Stimulated activated naive CD8-positive, alpha-beta T cell treated with anti-CD3 and anti-CD28 coated beads, Interleukin-15, amount 100 ng/mL, for 72 hours (primary cell): Measurements from ENCODE around the gene LUC7L.
"Not testable (repeated sequence)": the region's sequence is repeated elsewhere in the genome, so short reads cannot be mapped to it uniquely, and the experiment has no call there.

Experiments
- ATAC-seq: fragments of 150-1000 bp; cut with Tn5 transposase; 2 replicates; pipeline ENCODE4 v1.10.0; 2021; ENCODE audit warnings: mild to moderate bottlenecking, moderate library complexity
- DNase-seq, 2 donors: peaks; one replicate each; pipeline ENCODE4 v3.0.0; 2021 to 2022
- H3K27ac Mint-ChIP-seq, 2 donors: one replicate each; pipeline ENCODE4 v1.8.0; 2022; ENCODE audit warnings: mild to moderate bottlenecking in 2 of 2, mixed read lengths in 2 of 2, moderate library complexity in 2 of 2
- H3K27me3 Mint-ChIP-seq: one replicate; pipeline ENCODE4 v1.8.0; 2022; ENCODE audit warnings: mixed read lengths
- H3K4me1 Mint-ChIP-seq: one replicate; pipeline ENCODE4 v1.8.0; 2022; ENCODE audit warnings: mild to moderate bottlenecking, mixed read lengths
- H3K4me3 Mint-ChIP-seq, 2 donors: one replicate each; pipeline ENCODE4 v1.8.0; 2022; ENCODE audit warnings: mild to moderate bottlenecking in 2 of 2, mixed read lengths in 2 of 2, moderate library complexity in 1 of 2
- H3K9me3 Mint-ChIP-seq, 2 donors: one replicate each; pipeline ENCODE4 v1.8.0; 2022; ENCODE audit warnings: mixed read lengths in 2 of 2

Gene LUC7L

DNA sequence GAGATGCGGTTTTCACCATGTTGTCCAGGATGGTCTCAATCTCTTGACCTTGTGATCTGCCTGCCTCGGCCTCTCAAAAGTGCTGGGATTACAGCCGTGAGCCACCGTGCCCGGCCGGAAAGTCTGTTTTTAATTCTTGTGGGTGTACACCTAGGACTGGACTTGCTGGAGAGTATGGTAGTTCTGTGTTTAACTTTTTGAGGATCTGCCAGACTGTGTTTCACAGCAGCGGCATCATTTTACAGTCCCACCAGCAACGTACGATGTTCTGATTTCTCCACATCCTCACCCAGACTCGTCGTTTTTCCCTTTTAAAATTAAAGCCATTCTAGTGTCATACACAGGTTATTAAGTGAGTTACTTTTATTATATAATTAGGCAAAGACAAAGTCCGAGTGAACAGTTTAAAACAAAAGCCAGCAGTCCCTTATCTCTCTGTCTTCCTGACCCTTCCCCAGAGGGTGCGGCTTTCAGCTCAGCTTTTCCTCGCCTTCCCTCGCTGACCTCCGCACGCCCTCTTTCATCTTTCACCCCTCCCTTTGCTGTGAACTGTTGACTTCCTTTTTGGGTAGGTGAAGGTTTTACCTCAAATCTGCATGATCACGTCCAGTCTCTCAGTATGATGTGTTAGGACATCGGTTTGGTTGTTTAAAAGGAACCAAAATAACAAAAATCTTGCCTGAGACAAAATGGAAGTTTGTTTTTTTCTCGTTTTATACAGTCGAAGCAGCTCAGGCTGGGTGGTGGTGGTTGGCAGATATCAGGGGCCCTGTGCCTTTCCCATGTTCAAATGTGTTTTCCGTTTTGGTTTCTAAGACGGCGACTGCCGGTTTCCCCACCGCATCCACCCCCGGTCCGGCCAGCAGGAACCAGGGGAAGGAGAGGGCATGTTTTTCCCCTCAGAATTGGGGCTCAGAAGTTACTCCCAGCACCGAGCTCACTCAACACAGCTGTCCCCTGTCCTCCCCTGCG lies 23.4 kb upstream of the LUC7L start:
- H3K4me1 Mint-ChIP-seq: peaks cover 40% of the 10 kb centered on the region
- ATAC-seq: peak; percentile 92
- DNase-seq: peak; percentile 22 to 54
- H3K9me3 Mint-ChIP-seq: no peaks in the 10 kb centered on the region
- peak overlapping the region; percentile 79 to 84 for H3K4me3 Mint-ChIP-seq
- H3K27ac Mint-ChIP-seq: peak overlapping the region; percentile 59 to 68
- H3K27me3 Mint-ChIP-seq: no peaks in the 10 kb centered on the region

DNA sequence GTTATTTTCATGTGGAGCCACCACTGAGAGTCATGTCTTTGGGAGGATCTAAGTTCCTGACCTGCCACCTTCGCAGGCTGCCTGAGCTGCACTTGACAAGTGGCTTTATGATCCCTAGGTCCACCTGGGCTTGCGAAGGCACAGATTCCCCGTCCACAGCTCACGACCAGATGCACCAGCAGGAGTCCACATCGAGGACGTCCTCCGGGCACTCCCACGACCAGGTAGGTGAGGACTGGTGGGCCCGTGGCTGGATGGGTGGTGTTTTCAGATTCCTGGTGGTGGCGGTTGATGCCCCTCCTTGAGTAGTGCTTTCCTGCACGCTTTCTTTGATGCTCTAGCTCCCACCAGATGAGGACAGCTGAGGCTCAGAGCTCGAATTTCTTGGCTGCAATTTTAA lies 20.2 kb upstream of the LUC7L start:
- H3K27me3 Mint-ChIP-seq: no peaks in the 10 kb centered on the region
- ATAC-seq: no peak
- no peak for DNase-seq
- H3K9me3 Mint-ChIP-seq: no peaks in the 10 kb centered on the region
- peaks cover 33% of the 10 kb centered on the region for H3K4me1 Mint-ChIP-seq
- no peak overlapping the region for H3K27ac Mint-ChIP-seq
- no peak overlapping the region for H3K4me3 Mint-ChIP-seq

DNA sequence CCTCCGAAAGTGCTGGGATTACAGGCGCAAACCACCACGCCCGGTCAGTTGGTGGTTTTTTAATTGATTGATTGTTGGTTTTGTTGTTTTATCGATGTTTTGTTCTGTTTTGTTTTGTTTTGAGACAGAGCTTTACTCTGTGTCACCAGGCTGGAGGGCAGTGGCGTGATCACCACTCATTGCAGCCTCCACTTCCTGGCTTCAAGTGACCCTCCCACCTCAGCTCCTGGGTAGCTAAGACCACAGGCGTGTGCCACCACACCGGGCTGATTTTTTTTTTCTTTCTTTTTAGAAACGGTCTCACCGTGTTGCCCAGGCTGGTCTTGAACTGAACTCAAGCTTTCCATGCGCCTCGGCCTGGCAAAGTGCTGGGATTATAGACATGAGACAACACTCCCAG lies 17.8 kb upstream of the LUC7L start:
- Mint-ChIP-seq H3K4me1 (peaks cover 21% of the 10 kb centered on the region), H3K27ac (no peak overlapping the region), H3K27me3 (no peaks in the 10 kb centered on the region), H3K4me3 (no peak overlapping the region), H3K9me3 (no peaks in the 10 kb centered on the region)
- ATAC-seq (no peak), DNase-seq (no peak)

DNA sequence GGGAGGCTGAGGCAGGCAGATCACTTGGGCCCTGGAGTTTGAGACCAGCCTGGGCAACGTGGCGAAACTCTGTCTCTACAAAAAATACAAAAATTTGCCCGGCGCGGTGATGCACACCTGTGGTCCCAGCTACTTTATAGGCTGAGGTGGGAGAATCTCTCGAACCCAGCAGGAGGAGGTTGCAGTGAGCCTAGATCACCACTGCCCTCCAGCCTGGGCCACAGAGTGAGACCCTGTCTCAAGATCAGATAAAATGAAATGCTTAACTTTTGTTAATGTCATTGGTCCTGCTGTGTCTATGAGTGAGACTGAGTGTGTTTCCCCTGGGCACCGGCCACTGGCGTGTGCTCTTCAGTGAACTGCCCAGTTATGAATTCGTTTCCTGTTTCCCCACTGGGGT lies 15.9 kb upstream of the LUC7L start:
- H3K4me1 Mint-ChIP-seq: peaks cover 28% of the 10 kb centered on the region
- no peak for DNase-seq
- no peaks in the 10 kb centered on the region for H3K9me3 Mint-ChIP-seq
- H3K27me3 Mint-ChIP-seq: no peaks in the 10 kb centered on the region
- no peak for ATAC-seq
- H3K27ac Mint-ChIP-seq: no peak overlapping the region
- H3K4me3 Mint-ChIP-seq: no peak overlapping the region

DNA sequence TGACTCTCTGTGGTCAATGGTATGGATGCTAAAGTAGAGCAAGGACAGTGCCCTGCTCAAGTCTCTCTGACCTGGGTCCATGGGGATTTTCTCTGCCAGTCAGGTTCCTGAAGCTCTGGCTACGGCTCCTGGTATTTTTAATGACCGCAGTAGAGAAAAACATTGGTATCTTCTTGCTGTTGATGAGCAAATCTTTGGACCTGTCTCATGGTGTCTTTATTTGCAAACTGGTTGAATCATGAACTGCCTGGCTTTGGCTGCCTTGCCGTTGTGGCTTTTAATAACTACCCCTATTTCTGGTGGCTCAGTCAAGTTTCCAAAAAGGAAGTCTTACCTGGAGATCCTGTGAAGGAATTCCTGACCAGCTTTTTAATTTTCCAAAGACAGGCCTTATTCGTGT lies 14.1 kb upstream of the LUC7L start:
- Mint-ChIP-seq H3K4me3 (no peak overlapping the region), H3K27me3 (no peaks in the 10 kb centered on the region), H3K27ac (no peak overlapping the region), H3K9me3 (no peaks in the 10 kb centered on the region), H3K4me1 (peaks cover 35% of the 10 kb centered on the region)
- DNase-seq (no peak), ATAC-seq (no peak)

DNA sequence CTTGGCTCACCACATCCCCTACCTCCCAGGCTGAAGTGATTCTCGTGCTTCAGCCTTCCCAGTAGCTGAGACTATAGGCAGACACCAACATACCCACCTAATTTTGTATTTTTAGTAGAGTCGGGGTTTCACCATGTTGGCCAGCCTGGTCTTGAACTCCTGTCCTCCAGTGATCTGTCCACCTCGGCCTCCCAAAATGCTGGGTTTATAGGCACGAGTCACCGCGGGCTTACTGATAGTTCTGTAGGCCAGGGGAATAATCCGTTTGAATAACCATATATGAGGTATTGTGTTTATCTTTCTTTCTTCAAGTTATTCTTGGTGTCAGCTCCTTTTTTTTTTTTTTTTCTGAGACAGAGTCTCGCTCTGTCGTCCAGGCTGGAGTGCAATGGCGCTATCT lies 13.0 kb upstream of the LUC7L start:
- DNase-seq (no peak), ATAC-seq (no peak)
- no peak overlapping the region for H3K4me3 Mint-ChIP-seq
- no peaks in the 10 kb centered on the region for H3K27me3 Mint-ChIP-seq
- H3K9me3 Mint-ChIP-seq: no peaks in the 10 kb centered on the region
- no peak overlapping the region for H3K27ac Mint-ChIP-seq
- peaks cover 39% of the 10 kb centered on the region for H3K4me1 Mint-ChIP-seq

DNA sequence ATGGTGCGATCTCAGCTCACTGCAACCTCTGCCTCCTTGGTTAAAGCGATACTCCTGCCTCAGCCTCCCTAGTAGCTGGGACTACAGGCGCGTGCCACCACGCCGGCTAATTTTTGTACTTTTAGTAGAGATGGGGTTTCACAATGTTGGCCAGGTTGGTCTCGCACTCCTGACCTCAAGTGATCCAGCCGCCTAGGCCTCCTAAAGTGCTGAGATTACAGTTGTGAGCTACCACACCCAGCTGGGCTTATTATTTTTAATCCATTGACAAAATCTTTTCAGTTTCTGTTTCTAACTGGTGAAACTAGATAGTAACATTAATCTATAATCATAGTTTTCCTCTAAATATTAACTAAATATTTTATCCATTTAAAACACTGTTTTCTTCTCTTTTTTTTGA lies 11.3 kb upstream of the LUC7L start:
- Mint-ChIP-seq H3K27me3 (no peaks in the 10 kb centered on the region), H3K9me3 (no peaks in the 10 kb centered on the region), H3K27ac (no peak overlapping the region), H3K4me3 (no peak overlapping the region), H3K4me1 (peaks cover 45% of the 10 kb centered on the region)
- DNase-seq (no peak), ATAC-seq (no peak)

DNA sequence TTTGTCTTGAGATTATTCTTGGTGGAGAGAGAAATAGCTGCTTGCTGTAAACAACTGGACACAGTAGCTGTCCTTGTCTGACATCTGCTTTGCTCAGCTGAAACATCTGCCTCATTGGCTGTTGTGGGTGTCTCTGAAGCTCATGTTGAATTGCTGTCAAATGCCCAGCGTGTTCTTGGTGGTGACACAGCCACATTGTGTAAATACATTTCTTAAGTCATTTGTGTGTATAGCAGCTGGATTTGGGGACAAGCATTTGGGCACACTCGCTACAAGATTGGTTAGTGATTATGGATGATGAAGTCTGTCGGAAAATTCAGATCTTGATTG lies 10.7 kb upstream of the LUC7L start:
- ATAC-seq (no peak), DNase-seq (no peak)
- peaks cover 52% of the 10 kb centered on the region for H3K4me1 Mint-ChIP-seq
- H3K4me3 Mint-ChIP-seq: no peak overlapping the region
- H3K9me3 Mint-ChIP-seq: no peaks in the 10 kb centered on the region
- no peak overlapping the region for H3K27ac Mint-ChIP-seq
- no peaks in the 10 kb centered on the region for H3K27me3 Mint-ChIP-seq

DNA sequence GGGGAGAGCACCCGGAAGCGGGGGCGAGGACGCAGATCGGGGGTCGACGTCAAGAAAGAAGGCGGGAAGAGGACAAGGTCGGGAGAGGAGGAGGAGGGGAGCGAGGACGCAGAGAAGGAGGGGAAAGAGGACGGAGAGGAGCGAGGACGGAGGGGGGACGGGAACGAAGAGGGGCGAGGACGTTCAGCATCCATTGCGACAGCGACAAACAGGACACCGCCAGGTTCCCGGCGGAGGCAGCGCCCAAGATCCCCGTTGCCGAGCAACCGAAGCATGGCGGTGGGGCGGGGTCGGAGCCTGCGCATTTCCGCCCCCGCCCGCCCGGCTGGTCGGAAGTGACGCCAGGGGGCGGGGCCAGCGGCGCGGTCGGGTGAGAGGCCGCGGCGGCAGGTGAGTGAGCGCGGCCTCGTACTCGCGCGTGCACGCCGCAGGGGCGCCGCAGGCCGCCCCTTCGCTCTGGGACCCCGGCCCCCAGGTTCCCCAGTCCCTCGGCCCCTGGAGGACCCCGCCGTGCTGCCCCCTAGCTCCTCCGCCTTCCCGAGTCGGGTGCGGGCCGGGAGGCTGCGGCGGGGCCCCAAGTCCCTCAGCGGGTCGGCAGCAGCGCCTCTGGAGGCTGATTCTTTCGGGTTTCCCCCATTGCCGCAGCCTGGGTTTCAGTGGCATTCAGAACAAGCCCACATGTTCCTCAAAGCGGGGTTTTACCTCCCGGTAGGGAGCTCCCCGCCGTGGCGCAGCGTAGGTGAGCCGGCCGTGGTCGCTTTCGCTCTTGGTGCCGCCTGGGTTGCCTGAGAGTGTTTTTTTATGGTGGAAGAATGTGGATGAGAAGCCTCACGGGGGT lies 5.4 kb upstream of the LUC7L start, which contains the start of gene FAM234A:
TSS of gene FAM234A (plus strand) at position 354 of the 838 bp plus-strand sequence. CDS start 19,593 bp downstream, outside the sequence.
- ATAC-seq (peak; percentile 96), DNase-seq (peak; percentile 96 to 97)
- H3K27ac Mint-ChIP-seq: peak within 1 kb of the TSS; percentile 95 to 98
- no peaks in the 10 kb centered on the region for H3K27me3 Mint-ChIP-seq
- peak within 1 kb of the TSS; percentile 85 to 96 for H3K4me3 Mint-ChIP-seq
- H3K9me3 Mint-ChIP-seq: no peaks in the 10 kb centered on the region
- peaks cover 37% of the 10 kb centered on the region for H3K4me1 Mint-ChIP-seq

DNA sequence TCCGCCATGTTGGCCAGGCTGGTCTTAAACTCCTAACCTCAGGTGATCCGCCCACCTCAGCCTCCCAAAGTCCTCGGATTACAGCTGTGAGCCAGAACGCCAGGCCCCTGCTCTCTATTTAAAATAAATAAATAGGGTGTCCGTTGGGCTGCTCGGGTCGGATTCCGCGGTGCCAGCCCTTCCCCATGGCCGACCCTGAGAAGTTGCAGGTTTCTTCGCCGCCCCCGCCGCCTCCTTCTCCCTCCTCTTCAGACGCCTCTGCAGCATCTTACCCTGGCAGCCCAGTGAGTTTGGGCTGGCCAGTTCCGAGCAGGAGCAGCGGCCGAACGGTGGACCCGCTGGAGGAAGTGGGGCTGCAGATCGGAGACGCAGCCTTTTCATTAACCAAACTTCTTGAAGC lies 1.7 kb upstream of the LUC7L start:
- Mint-ChIP-seq H3K4me3 (peak overlapping the region in 1 of 2 donors; percentile 24), H3K27me3 (no peaks in the 10 kb centered on the region), H3K27ac (no peak overlapping the region), H3K9me3 (no peaks in the 10 kb centered on the region), H3K4me1 (peaks cover 54% of the 10 kb centered on the region)
- ATAC-seq: no peak
- no peak for DNase-seq

DNA sequence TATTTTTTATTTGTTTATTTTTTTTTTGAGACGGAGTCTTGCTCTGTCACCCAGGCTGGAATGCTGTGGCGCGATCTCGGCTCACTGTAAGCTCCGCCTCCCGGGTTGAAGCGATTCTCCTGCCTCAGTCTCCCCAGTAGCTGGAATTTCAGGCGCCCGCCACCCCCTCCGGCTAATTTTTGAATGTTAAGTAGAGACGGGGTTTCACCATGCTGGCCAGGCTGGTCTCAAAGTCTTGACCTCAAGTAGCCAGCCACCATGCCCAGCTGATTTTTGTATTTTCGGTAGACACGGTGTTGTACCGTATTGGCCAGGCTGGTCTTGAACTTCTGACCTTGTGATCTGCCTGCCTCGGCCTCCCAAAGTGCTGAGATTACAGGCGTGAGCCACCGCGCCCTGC lies 1.1 kb upstream of the LUC7L start:
- not testable (repeated sequence) for H3K4me3 Mint-ChIP-seq, H3K27me3 Mint-ChIP-seq, H3K27ac Mint-ChIP-seq, DNase-seq, H3K9me3 Mint-ChIP-seq, ATAC-seq
- H3K4me1 Mint-ChIP-seq: peaks cover 53% of the 10 kb centered on the region

DNA sequence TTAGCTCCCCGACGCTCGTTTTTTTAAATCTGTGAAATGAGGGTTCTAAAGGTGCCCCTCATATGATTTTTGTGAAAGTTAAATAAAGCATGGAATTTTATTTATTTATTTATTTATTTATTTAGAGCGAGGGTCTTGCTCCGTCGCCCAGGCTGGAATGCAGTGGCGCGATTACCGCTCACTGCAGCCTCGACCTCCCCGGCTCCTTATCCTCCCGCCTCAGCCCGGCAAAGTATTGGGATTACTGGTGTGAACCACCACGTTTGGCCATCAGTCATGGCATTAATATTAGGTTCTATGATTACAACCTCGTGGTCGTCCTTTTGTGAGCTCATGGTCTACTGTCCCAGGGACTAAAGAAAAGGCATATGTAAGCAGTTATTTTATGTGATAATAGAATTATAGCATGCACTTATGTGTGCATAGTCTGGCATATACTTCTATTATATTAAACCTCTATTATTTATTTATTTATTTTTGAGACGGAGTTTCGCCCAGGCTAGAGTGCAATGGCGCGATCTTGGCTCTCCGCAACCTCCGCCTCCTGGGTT lies 557 bp upstream of the LUC7L start:
- DNase-seq (no peak), ATAC-seq (no peak)
- Mint-ChIP-seq H3K4me3 (peak overlapping the region; percentile 70 to 92), H3K4me1 (peaks cover 49% of the 10 kb centered on the region), H3K9me3 (no peaks in the 10 kb centered on the region), H3K27me3 (no peaks in the 10 kb centered on the region), H3K27ac (no peak overlapping the region)

DNA sequence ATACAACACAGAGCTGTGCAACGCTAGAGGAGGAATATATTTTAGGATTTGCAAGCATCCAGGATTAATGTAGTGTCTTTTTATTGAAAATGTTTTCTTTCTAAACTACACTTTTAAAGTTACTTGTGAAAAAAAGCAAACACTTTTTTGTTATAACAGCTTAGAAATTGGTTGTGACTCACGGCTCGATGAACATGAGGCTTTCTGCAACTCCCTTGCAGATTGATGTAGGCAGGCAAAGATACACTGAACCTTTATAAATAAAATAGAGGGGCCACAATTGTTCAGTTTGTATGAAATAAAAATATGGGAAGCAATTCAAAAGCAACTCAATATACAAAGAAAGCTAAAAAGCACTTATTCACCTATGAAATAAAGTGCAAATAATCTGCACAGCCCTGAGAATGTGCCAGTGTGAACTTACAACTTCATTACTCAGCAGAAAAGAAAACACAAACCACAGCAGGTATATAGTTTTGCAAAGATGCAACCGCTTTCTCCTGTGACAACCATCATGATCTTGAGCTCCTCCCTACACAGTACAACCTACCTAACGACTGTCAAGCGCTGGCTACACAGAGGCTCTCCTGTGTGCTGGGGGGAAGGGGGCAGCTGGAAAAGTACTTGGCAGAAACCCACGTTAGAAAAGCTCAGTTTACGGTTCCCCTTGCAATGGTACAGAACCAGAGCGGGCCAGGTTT lies 948 bp downstream of the LUC7L start:
- no peaks in the 10 kb centered on the region for H3K9me3 Mint-ChIP-seq
- DNase-seq (no peak), ATAC-seq (peak; percentile 52)
- H3K27me3 Mint-ChIP-seq: no peaks in the 10 kb centered on the region
- H3K4me1 Mint-ChIP-seq: peaks cover 44% of the 10 kb centered on the region
- H3K4me3 Mint-ChIP-seq: peak overlapping the region; percentile 92 to 93
- peak overlapping the region; percentile 95 to 97 for H3K27ac Mint-ChIP-seq

DNA sequence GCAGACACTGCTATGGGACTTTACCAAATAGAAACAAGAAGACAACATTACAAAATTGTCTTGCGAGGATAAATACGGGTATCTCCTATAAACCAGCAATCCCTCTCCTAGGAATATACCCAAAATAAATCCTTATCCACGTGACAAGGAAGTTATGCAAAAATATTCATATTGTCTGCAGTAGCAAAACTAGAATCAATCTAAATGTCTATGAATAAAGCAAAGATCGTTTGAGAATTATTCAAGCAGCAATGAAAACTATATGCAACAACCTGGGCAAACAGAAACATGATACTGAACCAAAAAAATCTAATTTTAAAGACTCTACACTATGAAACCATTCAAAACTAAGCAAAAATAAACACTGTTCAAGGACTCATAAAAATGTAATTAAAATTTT lies 9.2 kb downstream of the LUC7L start:
- no peak for DNase-seq
- Mint-ChIP-seq H3K27ac (peak overlapping the region in 1 of 2 donors; percentile 74), H3K4me3 (no peak overlapping the region), H3K9me3 (no peaks in the 10 kb centered on the region), H3K4me1 (peaks cover 16% of the 10 kb centered on the region), H3K27me3 (no peaks in the 10 kb centered on the region)
- no peak for ATAC-seq

DNA sequence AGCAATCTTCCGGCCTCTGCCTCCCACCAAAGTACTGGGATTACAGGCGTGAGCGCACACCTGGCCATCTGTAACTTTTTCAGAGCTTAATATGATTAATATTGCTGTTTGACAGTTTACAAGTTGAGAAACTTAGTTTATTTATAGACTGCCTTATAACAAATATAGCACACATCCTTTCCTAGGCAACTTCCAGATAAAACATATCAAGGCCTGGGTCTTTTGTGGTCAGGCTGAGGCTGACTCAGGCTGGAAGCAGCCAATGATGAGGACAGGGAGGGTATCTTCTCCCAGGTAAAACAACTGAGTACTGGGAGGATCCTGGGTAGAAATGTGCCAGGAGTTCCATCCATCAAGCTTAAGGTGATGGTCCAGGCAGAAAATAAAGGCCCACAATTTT lies 16.2 kb downstream of the LUC7L start:
- no peak for ATAC-seq
- Mint-ChIP-seq H3K4me3 (no peak overlapping the region), H3K9me3 (no peaks in the 10 kb centered on the region), H3K27me3 (no peaks in the 10 kb centered on the region), H3K4me1 (no peaks in the 10 kb centered on the region), H3K27ac (peak overlapping the region in 1 of 2 donors; percentile 59)
- DNase-seq: no peak
